ENCODE measurements around the gene SNAPC4.

Gene SNAPC4

GRCh38 chr9:136367296-136368145, 32.4 kb downstream of the SNAPC4 start:
- TF ChIP-seq CTCF (IDR thresholded peaks at IDR 0.05; ENCODE audit: borderline replicate concordance, control extremely low read depth, extremely low read depth, insufficient read depth, missing control alignments): no peak
- in situ Hi-C loops (cut with MboI; ENCODE audit: low sequenced_read_pairs, unreplicated experiment): no loop called here
- no peak for DNase-seq (ENCODE audit: low spot score)

GRCh38 chr9:136366826-136367225, 33.1 kb downstream of the SNAPC4 start:
- in situ Hi-C loops (cut with MboI; ENCODE audit: low sequenced_read_pairs, unreplicated experiment): no loop called here
- DNase-seq (ENCODE audit: low spot score): no peak
- no peak for TF ChIP-seq CTCF (IDR thresholded peaks at IDR 0.05; ENCODE audit: borderline replicate concordance, control extremely low read depth, extremely low read depth, insufficient read depth, missing control alignments)

- in situ Hi-C loops (cut with MboI; ENCODE audit: low sequenced_read_pairs, unreplicated experiment): no loop called here
- TF ChIP-seq CTCF (IDR thresholded peaks at IDR 0.05; ENCODE audit: borderline replicate concordance, control extremely low read depth, extremely low read depth, insufficient read depth, missing control alignments): no peak
- no peak for DNase-seq (ENCODE audit: low spot score)
These were observed 34.2 kb downstream of the SNAPC4 start for GRCh38 chr9:136365775-136366222.

- in situ Hi-C loops (cut with MboI; ENCODE audit: low sequenced_read_pairs, unreplicated experiment): no loop called here
- no peak for DNase-seq (ENCODE audit: low spot score)
- no peak for TF ChIP-seq CTCF (IDR thresholded peaks at IDR 0.05; ENCODE audit: borderline replicate concordance, control extremely low read depth, extremely low read depth, insufficient read depth, missing control alignments)
These were observed 34.8 kb downstream of the SNAPC4 start for GRCh38 chr9:136364942-136365774.

GRCh38 chr9:136363949-136364748, 35.8 kb downstream of the SNAPC4 start:
- DNase-seq (ENCODE audit: low spot score): no peak
- no peak for TF ChIP-seq CTCF (IDR thresholded peaks at IDR 0.05; ENCODE audit: borderline replicate concordance, control extremely low read depth, extremely low read depth, insufficient read depth, missing control alignments)
- in situ Hi-C loops (cut with MboI; ENCODE audit: low sequenced_read_pairs, unreplicated experiment): no loop called here
